Spleen (tissue), 7 donors: ENCODE data around the gene SLC22A4.

Source experiments
- CTCF ChIP-seq, 11 experiments: fragments of 200-600 bp in 7 of 11; fragments of 450-650 bp in 4 of 11; sonication (generic) in 4 of 11; IDR thresholded peaks in 8 of 11; conservative IDR thresholded peaks in 3 of 11; 1 replicate in 7 of 11; 2 replicates in 4 of 11; pipeline versions ENCODE4 v1.4.0 to v1.8.0; 2016 to 2021; ENCODE audit warnings: antibody characterized with exemption in 11 of 11, inconsistent platforms in 4 of 11, mild to moderate bottlenecking in 1 of 11
- POLR2AphosphoS5 ChIP-seq, 3 donors: sonication (generic); formaldehyde crosslinking; IDR thresholded peaks; one replicate each; pipeline ENCODE4 v1.5.1; 2017; ENCODE audit warnings: antibody characterized with exemption in 3 of 3
- donor health status: DM: no; HTN: no; CAD: no; lungs with moderate emphysema.
- donor health status: DM: no; HTN: no; CAD: no.
- donor health status: DM: no; HTN: no; CAD: no.

DNA sequence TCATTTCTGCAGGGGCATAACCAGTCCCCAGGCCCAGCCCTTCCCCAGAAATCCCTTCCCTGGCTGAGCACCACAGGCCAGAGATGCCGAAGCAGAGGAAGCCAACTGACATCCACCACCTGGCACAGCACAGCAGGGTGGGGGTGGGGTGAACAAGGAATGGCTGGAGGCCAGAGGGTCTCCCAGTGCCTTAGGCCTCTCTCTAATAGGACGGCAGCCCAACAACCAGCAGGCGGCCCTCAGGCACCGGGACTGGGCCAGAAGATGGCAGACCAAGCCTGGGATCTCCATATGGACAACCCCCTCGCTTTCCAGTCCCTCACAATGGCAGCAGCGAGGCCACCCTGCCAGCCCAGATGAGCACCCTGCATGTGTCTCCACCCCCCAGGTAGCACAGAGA, 23.5 kb upstream of the SLC22A4 start:
- TF ChIP-seq CTCF (IDR thresholded peaks at IDR 0.05 in 8 of 11, conservative IDR thresholded peaks at IDR 0.05 in 3 of 11) (no peak), POLR2AphosphoS5 (IDR thresholded peaks at IDR 0.05) (no peak)
